HAP-1 (cell line): ENCODE data around the gene SMARCC1.
A peak's percentile ranks its signal among the peaks of the same experiment; 100 is the strongest.
"Not testable (repeated sequence)": the region's sequence is repeated elsewhere in the genome, so short reads cannot be mapped to it uniquely, and the experiment has no call there.

ENCODE experiments used
- DNase-seq, 2 experiments: peaks; one replicate each; pipeline ENCODE4 v3.0.0-alpha.2; 2016 to 2020; ENCODE audit warnings: low spot score in 2 of 2
- H3K27me3 ChIP-seq: fragments of 250-450 bp; sonication (Bioruptor Pico); 2 replicates; pipeline ENCODE4 v1.5.1; 2020; ENCODE audit warnings: low read depth, mild to moderate bottlenecking, moderate library complexity
- H3K36me3 ChIP-seq: fragments of 250-450 bp; sonication (Bioruptor Pico); replicated peaks from 2 replicates; pipeline ENCODE4 v1.5.1; 2020; ENCODE audit warnings: mild to moderate bottlenecking
- H3K4me1 ChIP-seq: fragments of 250-450 bp; sonication (Bioruptor Pico); 2 replicates; pipeline ENCODE4 v1.5.1; 2020; ENCODE audit warnings: mild to moderate bottlenecking
- H3K4me3 ChIP-seq: fragments of 250-450 bp; sonication (Bioruptor Pico); 2 replicates; pipeline ENCODE4 v1.5.1; 2020; ENCODE audit warnings: mild to moderate bottlenecking, moderate library complexity
- H3K9me3 ChIP-seq: fragments of 250-450 bp; sonication (Bioruptor Pico); 2 replicates; pipeline ENCODE4 v1.5.1; 2020; ENCODE audit warnings: mild to moderate bottlenecking, moderate library complexity
- in situ Hi-C: fragments of 300-500 bp; cut with MboI; formaldehyde crosslinking; loops from 3 replicates; pipeline ENCODE4 v1.14.3; 2020; ENCODE audit warnings: low sequenced_read_pairs, inconsistent platforms, mixed read lengths

The SMARCC1 gene

GRCh38 chr3:47791193-47791855 lies 9.6 kb upstream of the SMARCC1 start:
- Histone ChIP-seq H3K27me3 (no peaks in the 10 kb centered on the region), H3K9me3 (no peaks in the 10 kb centered on the region), H3K36me3 (no peaks in the 10 kb centered on the region), H3K4me3 (no peak overlapping the region), H3K4me1 (peaks cover 4% of the 10 kb centered on the region)
- in situ Hi-C loops: loop anchor here (10.0 kb wide), 1 partner anchor 367 kb away; no protein-coding TSS in a partner anchor
- DNase-seq: no peak

- in situ Hi-C loops: loop anchor here (5.0 kb wide), 1 partner anchor 261 kb away; no protein-coding TSS in a partner anchor
- DNase-seq: no peak
- no peaks in the 10 kb centered on the region for H3K27me3 ChIP-seq
- H3K4me1 ChIP-seq: peaks cover 14% of the 10 kb centered on the region
- H3K9me3 ChIP-seq: no peaks in the 10 kb centered on the region
- H3K4me3 ChIP-seq: no peak overlapping the region
- H3K36me3 ChIP-seq: no peaks in the 10 kb centered on the region; the same call in 1 of the 2 replicates
Observed at GRCh38 chr3:47783673-47784072, 2.0 kb upstream of the SMARCC1 start.

- no peak for DNase-seq
- no peaks in the 10 kb centered on the region for H3K9me3 ChIP-seq
- in situ Hi-C loops: loop anchor here (5.0 kb wide), 1 partner anchor 260 kb away; no protein-coding TSS in a partner anchor
- peaks cover 10% of the 10 kb centered on the region for H3K4me1 ChIP-seq
- H3K4me3 ChIP-seq: peak overlapping the region; percentile 57
- no peaks in the 10 kb centered on the region for H3K27me3 ChIP-seq
- no peaks in the 10 kb centered on the region; the same call in 1 of the 2 replicates for H3K36me3 ChIP-seq
Observed at GRCh38 chr3:47782446-47783308, 984 bp upstream of the SMARCC1 start.

GRCh38 chr3:47780741-47781684 lies 680 bp downstream of the SMARCC1 start:
- no peaks in the 10 kb centered on the region for H3K27me3 ChIP-seq
- in situ Hi-C loops: loop anchor here (5.0 kb wide), 1 partner anchor 259 kb away; no protein-coding TSS in a partner anchor
- H3K9me3 ChIP-seq: no peaks in the 10 kb centered on the region
- H3K4me1 ChIP-seq: peaks cover 10% of the 10 kb centered on the region
- H3K36me3 ChIP-seq: no peaks in the 10 kb centered on the region; the same call in none of the 2 replicates
- H3K4me3 ChIP-seq: peak overlapping the region; percentile 57
- peak; percentile 29 to 75 for DNase-seq

GRCh38 chr3:47778746-47779145 lies 2.9 kb downstream of the SMARCC1 start:
- Histone ChIP-seq H3K27me3 (no peaks in the 10 kb centered on the region), H3K9me3 (no peaks in the 10 kb centered on the region), H3K36me3 (peaks cover 2% of the 10 kb centered on the region), H3K4me3 (peak overlapping the region; percentile 57; the same call in 1 of the 2 replicates), H3K4me1 (peaks cover 10% of the 10 kb centered on the region)
- no peak for DNase-seq
- in situ Hi-C loops: no loop called here

- in situ Hi-C loops: no loop called here
- DNase-seq: no peak
- peaks cover 41% of the 10 kb centered on the region for H3K36me3 ChIP-seq
- no peak overlapping the region for H3K4me3 ChIP-seq
- no peaks in the 10 kb centered on the region for H3K27me3 ChIP-seq
- no peaks in the 10 kb centered on the region for H3K9me3 ChIP-seq
- no peaks in the 10 kb centered on the region; the same call in 1 of the 2 replicates for H3K4me1 ChIP-seq
Observed at GRCh38 chr3:47772788-47773187, 8.9 kb downstream of the SMARCC1 start.

- H3K36me3 ChIP-seq: peaks cover 41% of the 10 kb centered on the region
- no peaks in the 10 kb centered on the region; the same call in 1 of the 2 replicates for H3K4me1 ChIP-seq
- H3K4me3 ChIP-seq: no peak overlapping the region
- no peaks in the 10 kb centered on the region for H3K9me3 ChIP-seq
- in situ Hi-C loops: no loop called here
- no peak for DNase-seq
- no peaks in the 10 kb centered on the region for H3K27me3 ChIP-seq
Observed at GRCh38 chr3:47772047-47772446, 9.6 kb downstream of the SMARCC1 start.

- in situ Hi-C loops: no loop called here
- no peaks in the 10 kb centered on the region for H3K4me1 ChIP-seq
- H3K4me3 ChIP-seq: no peak overlapping the region
- no peaks in the 10 kb centered on the region for H3K9me3 ChIP-seq
- peaks cover 52% of the 10 kb centered on the region for H3K36me3 ChIP-seq
- no peaks in the 10 kb centered on the region for H3K27me3 ChIP-seq
- DNase-seq: no peak
Observed at GRCh38 chr3:47766186-47766585, 15.5 kb downstream of the SMARCC1 start.

- peaks cover 53% of the 10 kb centered on the region for H3K36me3 ChIP-seq
- H3K4me1 ChIP-seq: no peaks in the 10 kb centered on the region
- DNase-seq: no peak
- no peak overlapping the region for H3K4me3 ChIP-seq
- no peaks in the 10 kb centered on the region for H3K27me3 ChIP-seq
- in situ Hi-C loops: no loop called here
- no peaks in the 10 kb centered on the region for H3K9me3 ChIP-seq
Observed at GRCh38 chr3:47762233-47762632, 19.5 kb downstream of the SMARCC1 start.

GRCh38 chr3:47761046-47761445 lies 20.6 kb downstream of the SMARCC1 start:
- no peaks in the 10 kb centered on the region for H3K9me3 ChIP-seq
- no peak overlapping the region for H3K4me3 ChIP-seq
- DNase-seq: no peak
- H3K27me3 ChIP-seq: no peaks in the 10 kb centered on the region
- peaks cover 55% of the 10 kb centered on the region for H3K36me3 ChIP-seq
- in situ Hi-C loops: no loop called here
- no peaks in the 10 kb centered on the region for H3K4me1 ChIP-seq

GRCh38 chr3:47760207-47760606 lies 21.5 kb downstream of the SMARCC1 start:
- in situ Hi-C loops: not testable (repeated sequence)
- H3K36me3 ChIP-seq: peaks cover 48% of the 10 kb centered on the region

GRCh38 chr3:47758261-47759025 lies 23.2 kb downstream of the SMARCC1 start:
- no peak for DNase-seq
- Histone ChIP-seq H3K36me3 (peaks cover 43% of the 10 kb centered on the region), H3K27me3 (no peaks in the 10 kb centered on the region), H3K4me1 (no peaks in the 10 kb centered on the region), H3K4me3 (no peak overlapping the region), H3K9me3 (no peaks in the 10 kb centered on the region)
- in situ Hi-C loops: no loop called here

More at GRCh38 chr3:47760207-47760606, 21.5 kb downstream of the SMARCC1 start:
- not testable (repeated sequence) for DNase-seq, H3K4me3 ChIP-seq, H3K9me3 ChIP-seq, H3K4me1 ChIP-seq, H3K27me3 ChIP-seq
